GM10266 (cell line): Measurements from ENCODE around the gene SLC8B1.
A peak's percentile ranks its signal among the peaks of the same experiment; 100 is the strongest.

Source experiments
- DNase-seq: peaks from one replicate; pipeline ENCODE4 v3.0.0; 2012; ENCODE audit errors: extremely low spot score
- TF ChIP-seq, protein P1 (sequence below): IDR thresholded peaks from 2 replicates; pipeline ENCODE4 v1.5.1; 2012; ENCODE audit warnings: mild to moderate bottlenecking, low read depth; ENCODE audit not compliant: control insufficient read depth, insufficient read depth; ENCODE audit errors: missing control alignments

SLC8B1 gene

DNA sequence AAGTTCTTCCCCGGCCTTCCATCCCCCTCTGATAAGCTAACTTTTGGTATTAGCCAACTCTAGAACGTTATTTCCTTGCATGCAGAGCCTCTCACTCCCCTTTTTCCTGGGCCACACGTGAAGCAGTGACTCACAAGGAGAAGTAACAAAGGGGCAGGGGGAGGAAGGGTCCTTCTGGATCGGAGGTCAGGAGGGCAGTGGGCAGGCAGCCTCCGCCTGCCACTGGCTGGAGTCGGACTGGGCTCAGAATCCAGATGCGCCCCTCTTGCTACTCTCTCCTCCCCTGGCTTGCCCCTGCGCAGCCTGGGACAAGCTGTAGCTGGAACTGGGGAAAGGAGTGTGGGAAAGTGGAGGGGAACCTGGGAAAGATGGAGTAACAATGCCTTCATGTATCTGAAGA, 58.6 kb downstream of the SLC8B1 start:
- DNase-seq, result no peak

DNA sequence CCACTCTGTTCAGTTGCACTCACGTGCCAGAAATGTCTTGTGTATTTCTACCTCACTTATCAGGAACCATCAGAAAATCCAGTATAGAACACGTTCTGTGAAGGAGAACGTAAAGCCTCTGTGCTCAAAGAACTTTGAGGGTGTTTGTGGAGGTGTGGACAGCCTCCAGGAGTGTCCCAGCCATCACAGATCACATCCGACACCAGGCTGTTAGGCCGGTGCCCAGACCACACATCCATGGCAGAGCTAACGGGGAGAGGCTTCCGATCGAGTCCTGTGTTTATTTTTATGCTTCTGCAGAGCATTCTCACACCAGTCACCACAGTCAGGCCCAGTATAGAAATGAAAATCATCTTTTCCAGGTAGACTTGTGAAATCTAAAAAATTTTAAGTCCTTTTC, 60.1 kb downstream of the SLC8B1 start:
- no peak for DNase-seq
- TF ChIP-seq, protein P1, sequence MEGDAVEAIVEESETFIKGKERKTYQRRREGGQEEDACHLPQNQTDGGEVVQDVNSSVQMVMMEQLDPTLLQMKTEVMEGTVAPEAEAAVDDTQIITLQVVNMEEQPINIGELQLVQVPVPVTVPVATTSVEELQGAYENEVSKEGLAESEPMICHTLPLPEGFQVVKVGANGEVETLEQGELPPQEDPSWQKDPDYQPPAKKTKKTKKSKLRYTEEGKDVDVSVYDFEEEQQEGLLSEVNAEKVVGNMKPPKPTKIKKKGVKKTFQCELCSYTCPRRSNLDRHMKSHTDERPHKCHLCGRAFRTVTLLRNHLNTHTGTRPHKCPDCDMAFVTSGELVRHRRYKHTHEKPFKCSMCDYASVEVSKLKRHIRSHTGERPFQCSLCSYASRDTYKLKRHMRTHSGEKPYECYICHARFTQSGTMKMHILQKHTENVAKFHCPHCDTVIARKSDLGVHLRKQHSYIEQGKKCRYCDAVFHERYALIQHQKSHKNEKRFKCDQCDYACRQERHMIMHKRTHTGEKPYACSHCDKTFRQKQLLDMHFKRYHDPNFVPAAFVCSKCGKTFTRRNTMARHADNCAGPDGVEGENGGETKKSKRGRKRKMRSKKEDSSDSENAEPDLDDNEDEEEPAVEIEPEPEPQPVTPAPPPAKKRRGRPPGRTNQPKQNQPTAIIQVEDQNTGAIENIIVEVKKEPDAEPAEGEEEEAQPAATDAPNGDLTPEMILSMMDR, result no peak

More for the DNA sequence above, 58.6 kb downstream of the SLC8B1 start:
- TF ChIP-seq, protein P1, result no peak

DNA sequence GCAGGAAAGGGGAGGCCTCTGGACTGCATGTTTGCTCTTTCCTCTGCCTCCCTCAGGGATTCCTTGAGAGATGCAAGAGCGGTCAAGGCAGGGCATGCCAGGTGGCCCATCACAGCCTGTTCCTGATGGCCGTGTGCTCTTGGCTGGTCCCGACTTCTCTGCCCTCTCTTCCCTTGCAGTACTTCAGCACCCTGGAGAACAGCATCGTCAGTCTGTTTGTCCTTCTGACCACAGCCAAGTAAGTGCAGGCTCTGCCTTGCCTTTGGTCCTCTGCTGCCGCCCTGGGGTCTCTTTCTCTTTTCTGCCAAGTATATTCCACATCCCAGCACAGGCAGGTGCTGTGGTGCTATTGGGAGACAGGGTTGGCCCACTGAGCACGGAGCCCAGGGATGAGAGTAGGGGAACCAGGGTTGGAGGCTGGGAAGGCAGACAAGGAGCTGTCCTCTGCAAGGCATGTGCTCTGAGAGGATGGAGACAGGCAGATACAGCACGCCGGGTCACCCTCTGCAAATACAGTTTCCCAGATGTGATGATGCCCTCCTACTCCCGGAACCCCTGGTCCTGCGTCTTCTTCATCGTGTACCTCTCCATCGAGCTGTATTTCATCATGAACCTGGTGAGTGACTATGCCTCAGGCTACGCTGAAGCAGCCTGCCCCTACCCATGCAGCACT, 61.7 kb downstream of the SLC8B1 start:
- TF ChIP-seq, protein P1, result no peak
- no peak for DNase-seq

DNA sequence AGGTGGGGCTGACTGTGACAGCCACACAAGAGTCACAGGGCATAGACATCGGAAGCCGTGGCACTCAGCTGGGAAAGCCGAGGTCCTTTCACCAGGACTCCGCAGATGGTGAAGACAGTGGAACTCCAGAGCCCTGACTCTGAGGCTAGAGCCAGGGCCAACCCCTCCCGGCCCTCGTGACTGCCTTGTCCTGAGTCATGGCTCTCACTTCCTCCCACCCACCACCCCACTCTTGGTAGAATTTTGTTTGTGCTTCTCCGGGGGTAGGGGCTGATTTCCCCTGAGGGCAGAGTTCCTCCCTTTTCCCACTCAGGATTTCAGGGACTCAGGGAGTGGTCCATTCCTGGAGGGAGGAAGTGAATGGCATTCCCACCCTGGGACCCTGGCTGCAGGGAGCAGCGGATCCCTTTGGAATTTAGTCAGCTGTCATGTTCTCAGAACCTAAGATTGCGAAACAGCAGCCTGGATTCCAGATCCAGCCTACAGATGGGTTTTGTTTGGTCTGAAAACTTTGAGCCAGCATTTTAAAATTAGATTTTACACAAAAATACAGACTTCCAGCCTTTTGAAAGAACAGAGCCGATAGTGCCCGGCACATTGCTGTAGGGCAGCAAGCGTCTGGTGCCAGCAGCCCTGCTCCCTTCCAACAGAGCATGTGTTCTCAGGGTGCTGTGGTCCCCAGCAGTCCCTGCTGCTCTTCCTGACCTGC, 62.9 kb downstream of the SLC8B1 start:
- DNase-seq, result peak; percentile 53
- TF ChIP-seq, protein P1, result no peak

DNA sequence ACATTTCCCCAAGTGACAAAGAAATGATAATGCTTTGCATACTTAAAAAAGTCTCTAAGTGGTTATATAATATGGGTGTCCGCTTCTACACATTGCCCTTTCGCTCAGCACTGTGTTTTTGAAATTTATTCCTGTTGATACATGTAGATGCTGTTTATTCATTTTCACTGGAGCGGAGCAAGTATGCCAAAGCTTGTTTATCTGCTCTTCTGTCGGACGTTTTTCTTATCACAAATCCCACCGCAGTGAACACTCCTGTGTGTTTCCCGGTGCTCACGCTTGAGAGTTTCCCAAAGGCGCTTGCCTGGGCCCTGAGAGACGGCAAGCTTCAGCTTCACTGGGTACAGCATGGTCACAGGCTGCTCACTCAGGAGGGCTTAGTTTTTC, 63.5 kb downstream of the SLC8B1 start:
- TF ChIP-seq, protein P1, result no peak
- DNase-seq, result no peak

DNA sequence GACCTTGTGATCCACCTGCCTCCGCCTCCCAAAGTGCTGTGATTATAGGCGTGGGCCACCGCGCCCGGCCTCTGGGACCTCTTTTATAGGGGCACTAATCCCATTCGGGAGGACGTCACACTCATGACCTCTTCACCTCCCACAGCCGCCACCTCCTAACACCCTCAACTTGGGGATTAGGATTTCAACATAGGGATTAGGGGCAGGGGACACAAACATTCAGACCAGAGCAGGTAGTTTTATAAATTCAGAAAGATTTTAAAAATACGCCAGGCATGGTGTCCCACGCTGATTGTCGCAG, 64.2 kb downstream of the SLC8B1 start:
- DNase-seq, result no peak
- TF ChIP-seq, protein P1, result no peak

DNA sequence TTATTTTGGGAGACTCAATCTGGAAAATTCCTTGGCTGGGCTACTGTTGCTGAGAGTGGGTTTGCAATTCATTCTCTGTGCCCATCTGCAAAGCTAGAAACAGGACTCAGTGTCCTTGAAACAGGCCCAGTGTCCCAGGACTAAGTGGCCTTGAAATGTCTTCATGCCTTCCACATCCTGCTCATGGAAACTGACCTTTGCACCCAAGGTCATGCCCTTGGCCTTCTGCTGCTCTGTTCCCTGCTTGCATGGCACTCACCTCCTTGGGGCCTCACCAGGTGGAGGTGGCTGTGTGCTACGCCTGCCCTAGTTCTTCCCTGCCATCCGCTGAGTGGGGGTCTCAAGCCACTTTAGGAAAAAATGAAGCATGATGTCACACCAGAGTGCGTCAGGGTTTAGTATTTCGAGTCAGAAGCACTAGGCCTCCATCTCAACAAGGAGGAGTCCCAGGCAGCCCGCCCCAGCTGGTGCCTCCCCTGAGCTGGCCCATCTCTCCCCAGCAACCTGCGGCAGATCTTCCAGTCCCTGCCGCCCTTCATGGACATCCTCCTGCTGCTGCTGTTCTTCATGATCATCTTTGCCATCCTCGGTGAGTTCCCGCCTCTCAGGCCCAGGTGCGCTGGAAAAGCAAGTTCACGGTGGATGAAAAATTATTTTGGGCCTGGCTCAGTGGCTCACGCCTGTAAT, 65.5 kb downstream of the SLC8B1 start:
- TF ChIP-seq, protein P1, result no peak
- no peak for DNase-seq
